NK-92 (cell line): ENCODE measurements around the gene MYO1B.

Experiments used
- DNase-seq: peaks from one replicate; lab custom pipeline; 2025; ENCODE audit not compliant: unreplicated experiment; lab: John Stamatoyannopoulos, UW

Gene MYO1B

DNA sequence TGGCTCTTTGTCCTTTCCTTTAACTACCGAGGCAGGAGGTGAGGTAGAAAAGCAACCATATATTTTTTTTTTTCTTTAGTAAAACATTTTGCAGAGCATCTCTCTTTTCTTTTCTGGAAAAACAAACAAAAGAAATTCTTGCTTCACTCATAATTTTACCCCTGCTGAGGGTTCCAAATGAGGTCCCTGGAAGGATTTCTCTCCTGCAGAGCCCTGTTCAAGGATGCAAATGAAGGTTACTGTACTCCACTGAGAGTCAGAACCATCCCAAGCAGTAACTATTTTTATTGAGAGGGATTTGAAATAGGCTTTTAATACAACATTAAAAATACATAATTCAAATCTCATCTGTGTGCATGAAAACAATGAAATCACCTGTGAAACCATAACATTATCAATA, 19.5 kb upstream of the MYO1B start:
- DNase-seq: no peak

DNA sequence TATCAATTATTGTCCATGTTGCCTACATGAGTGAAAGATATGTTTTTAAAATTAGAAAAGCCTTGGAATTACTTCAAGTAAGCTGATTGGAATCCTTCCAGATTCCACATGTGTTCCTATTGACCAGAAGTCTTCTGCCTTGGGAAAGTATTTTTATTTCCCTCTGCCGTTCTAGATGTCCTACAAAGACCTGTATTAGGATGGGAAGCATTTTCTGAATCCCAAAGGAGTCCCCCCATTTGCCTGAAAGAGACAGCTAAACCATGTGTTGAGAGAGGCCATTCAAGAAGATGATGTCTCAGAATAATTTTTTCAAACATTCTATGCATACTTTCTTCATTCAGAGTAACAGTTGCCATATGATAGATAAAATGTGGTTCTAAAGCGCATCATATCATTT, 19.0 kb upstream of the MYO1B start:
- no peak for DNase-seq

DNA sequence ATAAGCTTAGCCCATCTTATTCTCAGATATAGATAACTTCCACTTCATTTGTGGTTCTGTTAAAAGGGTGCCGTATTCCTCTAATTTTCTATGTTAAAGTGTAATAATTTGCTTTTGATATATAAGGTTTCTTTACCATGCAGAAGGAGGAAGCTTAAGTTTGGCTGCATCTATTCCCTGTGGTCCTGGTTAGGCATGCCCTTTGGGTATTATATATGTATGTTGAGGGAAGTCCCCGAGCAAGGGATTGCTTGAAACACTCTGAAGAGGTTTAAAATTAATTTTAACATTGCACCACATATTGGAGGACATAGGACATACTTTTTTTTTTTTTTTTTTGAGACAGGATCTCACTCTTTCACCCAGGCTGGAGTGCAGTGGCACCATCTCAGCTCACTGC, 16.9 kb upstream of the MYO1B start:
- DNase-seq: no peak

DNA sequence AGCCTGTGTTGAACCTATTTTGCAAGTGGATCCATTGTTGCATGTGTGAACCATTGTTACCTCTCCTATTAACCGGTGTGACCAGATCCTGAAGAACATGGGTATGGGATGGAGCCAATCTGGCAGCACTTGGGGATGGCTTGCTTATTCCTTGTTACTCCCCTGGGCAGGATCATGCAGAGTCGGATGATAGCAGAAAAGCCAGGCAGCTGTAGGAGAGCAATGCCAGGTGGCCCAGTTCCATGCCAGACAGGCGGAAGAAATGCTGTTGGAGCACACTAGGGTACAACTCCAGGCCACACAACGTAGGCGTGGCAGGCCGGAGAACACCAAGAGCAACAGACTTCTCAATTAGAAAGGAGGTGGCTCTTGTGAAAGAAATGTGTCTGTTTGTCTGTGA, 16.3 kb upstream of the MYO1B start:
- DNase-seq: no peak

DNA sequence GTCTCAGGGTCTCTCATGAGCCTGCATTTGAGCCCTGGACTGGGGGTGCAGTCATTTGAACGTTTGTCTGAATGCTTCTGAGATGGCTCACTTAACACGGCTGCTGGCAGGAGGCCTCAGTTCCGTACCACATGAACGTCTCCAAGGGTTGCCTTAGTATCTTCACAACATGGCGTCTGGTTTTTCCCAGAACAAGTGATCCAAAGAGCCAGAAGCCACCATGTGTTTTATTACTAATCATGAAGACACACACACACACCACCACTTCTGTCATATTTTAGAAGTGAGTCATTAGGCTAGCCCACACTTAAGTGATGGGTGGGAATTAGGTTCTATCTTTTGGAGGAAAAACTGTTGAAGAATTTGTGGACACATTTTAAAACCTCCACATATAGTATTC, 15.0 kb upstream of the MYO1B start:
- DNase-seq: no peak

DNA sequence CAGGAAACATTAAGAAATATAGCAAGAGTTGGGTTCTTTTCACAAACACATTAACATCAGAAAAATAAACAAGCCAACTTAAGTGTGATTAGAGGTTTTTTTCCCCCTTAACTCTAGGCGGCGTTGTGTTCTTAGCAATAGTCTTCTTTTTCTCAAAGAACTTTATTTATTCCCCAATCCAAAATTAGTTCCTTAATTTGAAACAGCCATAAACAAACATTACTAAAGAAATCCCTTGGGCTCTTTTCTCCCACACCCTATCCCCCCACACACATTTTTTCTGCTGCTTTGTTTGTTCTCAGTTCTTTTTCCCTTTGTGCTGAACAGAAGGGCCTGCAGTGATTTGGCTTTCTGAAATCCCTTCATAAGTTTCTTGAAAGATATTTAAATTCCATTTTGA, 13.2 kb upstream of the MYO1B start:
- DNase-seq: no peak

DNA sequence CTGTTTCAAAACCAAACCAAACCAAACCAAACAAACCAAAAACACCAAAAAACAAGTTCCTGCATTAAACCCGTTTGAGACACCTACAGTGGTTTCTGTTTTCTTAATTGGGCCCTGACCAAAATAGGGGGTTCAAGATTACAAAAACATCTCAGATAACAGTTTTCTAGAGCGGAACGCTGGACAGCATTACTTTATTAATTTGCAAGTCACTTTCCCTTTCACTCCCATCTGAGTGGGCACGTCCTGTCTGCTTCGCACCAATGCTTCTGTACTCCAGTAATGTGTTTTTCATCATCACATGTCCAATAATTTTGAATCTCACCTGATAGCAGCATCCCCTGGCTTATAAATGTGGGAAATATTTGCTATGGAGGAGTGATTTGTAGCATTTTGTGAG, 11.7 kb upstream of the MYO1B start:
- no peak for DNase-seq

DNA sequence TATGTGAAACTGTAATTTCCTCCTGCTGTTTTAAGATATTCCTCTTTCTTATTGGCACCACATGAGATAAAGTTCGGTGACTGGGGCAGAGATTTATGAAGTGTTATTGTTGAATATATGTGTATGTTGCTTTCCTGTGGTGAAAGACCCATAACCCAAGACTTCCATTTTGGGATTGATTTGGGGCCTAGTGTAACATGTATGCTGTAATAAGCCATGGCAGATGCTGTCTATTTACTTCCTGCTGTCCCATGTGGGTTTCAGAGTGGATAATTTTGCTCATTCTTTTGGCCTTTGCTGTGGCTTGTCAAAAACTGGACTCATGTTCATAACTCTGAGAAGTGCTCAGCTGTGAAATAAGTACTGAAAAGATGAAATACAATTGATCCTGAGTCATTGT, 10.8 kb upstream of the MYO1B start:
- DNase-seq: no peak

DNA sequence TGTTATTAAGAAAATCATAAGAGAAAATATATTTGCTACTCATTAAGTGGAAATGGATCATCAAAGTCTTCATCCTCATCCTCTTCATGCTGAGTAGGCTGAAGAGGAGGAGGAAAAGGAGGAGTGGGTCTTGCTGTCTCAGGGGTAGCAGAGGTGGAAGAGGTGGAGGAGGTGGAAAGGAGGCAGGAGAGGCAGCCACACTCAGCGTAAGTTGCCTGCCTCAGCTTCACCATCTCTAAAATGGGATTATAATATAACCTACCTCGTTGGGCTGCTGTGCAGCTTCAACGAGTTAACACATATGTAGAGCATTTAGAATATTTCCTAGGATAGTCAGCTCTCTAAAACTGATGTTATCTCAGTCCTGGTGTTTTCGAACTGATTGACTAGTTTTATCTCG, 4.3 kb upstream of the MYO1B start:
- no peak for DNase-seq

DNA sequence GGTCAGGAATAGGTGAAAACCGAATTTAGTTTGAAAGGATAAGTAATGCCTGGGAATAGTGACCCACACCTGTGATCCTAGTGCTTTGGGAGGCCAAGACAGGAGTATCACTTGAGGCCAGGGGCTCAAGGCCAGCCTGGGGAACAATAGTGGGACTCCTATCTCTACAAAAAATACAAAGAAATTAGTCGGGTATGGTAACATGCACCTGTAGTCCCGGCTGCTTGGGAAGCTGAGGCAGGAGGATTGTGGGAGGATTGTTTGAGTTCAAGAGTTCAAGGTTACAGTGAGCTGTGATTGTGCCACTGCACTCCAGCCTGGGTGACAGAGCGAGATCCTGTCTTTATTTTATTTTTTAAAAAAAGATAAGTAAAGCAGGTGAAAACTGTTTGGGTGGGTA, 3.8 kb upstream of the MYO1B start:
- no peak for DNase-seq

DNA sequence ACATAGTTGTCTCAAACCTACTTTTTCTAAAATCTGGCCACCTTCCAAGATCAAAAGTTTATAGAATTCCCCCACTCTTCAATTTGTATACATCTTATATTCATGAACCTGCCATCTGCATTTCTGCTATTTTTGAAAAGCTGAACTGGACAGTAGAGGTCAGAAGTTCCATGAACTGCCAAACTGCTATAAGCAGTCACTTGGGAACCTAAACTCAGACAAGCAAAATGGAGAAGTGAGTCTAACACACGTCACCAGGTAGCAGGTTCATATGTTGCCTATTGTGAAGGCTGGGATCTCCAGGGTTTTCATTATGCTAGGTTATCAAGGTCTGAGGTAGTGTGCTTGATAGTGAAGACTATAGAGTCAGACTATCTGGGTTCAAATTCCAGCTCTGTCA, 2.0 kb upstream of the MYO1B start:
- no peak for DNase-seq

DNA sequence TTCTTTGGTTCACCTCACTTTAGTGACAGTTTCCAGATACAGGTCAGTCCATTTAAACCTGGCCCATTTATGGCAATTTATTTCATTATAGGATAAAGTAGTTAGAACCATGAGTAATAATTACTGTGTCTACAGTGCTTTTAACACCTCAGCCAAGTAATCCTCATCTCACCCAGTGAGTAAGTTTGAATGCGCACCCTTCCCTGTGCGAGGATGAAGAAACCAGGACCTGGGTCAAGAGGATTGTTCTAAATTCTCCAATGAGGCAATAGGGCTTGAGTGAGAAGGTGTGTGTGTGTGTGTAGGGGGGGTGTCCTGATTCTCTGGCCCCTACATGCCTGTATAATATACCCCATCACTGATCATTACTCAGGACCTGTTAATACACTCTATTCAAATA, 854 bp upstream of the MYO1B start:
- DNase-seq: no peak

DNA sequence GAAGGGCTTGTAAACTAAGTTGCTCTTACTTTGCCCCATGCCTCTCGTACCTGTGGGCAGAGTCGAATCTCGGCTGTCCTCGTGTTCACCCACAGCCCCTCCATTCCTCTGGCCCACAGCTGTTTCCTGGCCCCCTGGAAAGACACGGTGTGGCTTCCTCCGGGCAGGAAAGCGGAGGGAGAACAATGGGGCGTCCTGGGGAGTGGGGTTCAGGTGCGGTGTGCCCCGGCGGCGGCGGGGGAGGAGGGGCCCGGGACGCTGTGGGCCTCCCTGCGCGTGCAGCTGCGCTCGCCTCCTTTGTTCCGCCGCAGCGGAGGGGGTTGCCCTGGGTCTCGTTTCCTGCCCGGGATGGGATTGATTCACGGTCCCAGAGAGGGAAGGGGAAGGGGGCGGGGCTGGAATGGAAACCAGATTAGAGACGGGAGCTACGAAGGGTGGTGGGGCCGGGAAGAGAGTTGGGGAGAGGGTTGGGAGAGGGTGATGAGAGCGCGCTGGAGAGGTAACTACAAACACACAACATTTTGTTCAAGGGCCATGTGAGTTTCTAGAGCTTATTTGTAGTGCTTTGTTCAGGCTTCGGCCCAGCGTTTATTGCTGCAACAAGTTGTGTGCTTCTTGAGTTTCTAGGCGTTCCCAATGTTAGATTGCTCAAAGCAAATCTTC, 796 bp downstream of the MYO1B start:
- DNase-seq: no peak

DNA sequence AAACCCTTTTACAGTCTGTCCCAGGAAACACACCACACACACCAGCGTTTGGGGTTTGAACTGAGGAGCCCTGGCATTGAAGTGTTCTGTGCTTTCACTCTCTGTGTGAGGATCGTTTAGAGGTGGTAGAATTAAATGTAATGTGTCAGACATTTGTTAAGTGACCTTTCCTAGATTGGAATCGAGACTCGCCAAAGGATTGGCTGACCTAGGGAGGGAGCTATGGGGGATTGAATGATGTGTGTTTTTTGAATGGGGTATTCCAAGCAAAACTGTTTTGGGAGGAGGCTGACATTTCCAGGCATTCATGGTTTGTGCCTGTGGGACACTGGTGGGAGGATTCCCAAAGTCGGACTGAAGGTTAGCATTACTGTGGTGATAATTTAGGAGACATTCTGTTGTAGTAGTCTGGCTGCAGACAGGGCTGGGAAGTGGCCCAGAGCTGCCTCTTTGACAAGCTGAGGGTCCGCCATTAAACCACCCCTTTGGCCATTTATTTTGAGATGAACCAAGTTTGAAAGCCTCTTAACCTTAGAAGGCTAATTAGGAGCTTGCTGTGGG, 1.7 kb downstream of the MYO1B start:
- no peak for DNase-seq

DNA sequence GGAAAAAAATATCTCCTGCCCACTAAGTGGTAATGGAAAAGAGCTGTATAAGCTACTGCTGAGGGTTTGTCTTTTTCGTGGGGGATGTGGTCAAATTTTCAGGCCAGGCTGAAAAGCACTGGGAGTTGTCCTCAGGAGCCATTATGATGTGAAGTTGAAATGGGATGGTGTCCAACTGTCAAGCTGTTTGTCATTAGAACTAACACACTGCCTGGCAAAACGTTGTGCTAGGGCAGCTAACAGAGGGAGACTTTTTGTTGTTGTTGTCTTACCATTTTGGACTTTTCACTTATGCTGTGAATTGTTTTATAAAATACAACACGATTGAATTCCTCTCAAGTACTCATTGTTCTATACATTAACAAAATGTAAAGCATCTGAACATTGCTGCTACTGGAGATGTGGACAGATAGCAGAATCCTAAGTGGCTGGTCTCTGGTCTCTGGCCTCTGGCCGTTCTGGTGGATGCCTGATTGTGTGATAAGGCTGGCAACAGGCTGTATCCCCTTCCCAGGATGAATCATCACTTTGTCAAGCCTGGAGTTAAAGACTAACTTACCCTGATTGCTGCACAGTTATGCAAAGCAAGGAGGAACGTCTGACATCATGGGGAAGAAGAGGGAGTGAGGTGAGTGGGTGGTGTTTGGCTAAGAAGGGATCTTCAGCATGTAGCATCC, 2.3 kb downstream of the MYO1B start:
- no peak for DNase-seq

DNA sequence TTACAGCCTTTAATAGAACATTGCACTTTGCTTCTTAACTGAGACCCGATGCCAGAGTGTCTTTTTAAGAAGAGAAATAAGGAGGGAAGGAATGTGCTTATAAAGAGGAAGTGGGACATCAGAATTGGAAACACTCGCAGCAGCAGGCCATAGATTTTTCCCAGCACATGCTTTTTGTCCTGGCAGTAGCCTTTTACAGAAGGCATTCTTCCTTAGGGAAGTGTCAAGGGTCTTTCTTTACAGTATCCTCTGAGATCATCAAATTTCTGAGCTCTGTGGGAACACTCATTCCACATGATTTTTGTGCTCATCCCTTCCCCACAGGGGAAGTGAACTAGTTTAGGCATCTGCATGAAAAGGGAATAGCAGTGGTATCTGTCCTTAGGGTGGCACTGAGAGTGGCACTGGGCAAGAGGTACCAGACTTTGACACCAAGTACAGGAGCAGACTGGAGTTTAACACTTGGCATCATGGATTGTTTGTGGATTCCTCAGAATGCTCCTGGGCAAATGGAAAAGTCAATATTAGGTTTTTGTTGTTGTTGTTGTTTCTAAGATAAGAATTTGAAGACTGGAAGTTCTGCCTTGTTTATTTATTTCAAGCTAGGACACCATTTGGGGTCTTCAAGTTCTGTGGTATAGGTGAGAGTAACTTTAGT, 4.1 kb downstream of the MYO1B start:
- DNase-seq: no peak

DNA sequence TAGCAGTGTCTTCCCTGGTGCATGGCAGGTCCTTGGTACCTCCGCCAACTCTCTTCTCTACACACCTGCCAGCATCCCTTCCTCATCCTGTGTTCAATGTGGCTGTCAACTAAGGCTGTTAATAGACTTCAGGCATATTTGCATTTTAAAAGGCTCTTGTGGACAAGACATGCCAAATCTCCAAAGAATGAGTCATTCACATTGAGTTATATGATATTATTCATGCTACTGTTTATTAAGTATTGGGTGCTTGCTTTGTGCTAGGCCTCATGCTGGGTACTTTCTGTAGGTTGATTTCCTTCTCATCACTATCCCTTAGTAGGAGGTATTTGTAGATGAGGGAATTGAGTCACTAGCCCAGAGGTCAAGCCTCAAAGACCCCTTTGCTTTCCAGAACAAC, 5.2 kb downstream of the MYO1B start:
- no peak for DNase-seq

DNA sequence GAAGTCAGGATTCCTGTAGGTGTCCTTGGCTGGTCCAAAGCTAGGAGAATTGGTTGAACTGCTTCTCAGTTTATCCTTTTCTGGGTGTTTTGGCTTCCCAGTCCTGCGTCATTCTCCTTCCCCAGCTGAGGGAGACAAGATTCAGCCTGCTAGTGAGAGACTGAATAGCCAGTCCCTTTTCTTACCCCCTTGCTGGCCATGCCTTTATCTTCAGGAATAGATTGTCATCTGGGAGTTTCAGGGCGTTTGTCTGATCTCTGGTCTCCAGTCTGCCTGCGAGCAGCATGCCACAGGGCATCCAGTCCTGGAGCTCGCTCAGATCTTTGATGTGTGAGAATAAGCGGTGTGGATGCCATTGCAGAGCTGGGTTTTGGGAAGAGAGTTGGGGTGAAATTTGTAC, 5.8 kb downstream of the MYO1B start:
- no peak for DNase-seq

DNA sequence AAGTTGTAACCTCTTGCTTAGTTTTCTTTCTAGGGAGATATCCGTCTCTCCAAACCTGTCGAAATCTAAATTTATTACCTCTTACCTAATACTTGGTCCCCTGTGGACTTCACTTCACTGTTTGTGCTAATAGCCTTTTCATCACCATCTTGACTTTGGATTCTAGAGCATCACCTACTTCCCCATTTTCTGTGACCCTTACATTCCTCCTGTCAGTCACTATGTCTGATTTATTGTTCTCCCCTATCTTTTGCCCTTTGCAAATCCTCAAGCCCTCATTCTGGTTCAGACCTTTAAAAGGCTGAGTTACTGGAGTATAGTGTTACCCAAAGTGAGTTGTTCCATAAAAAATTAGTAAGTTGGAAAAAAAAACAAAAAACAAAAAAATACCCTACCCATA, 7.5 kb downstream of the MYO1B start:
- no peak for DNase-seq

DNA sequence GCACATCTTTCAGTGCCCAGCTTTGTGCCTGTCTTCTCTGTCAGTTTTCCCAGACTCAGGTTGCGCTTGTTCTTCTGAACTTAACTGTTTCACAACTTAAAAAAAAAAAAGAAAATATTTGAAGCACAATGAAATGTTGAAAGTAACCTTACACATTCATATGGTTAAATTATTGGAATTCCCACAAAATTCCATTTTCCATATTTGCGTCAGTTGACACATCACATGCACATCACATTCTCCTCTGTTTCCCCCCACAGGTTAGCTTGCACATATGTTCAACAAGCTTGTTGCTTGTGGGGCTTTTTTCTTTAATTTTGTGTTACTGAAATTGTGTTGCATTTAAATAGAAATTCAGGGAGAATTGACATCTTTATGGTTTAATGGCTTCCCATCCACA, 8.3 kb downstream of the MYO1B start:
- DNase-seq: no peak

DNA sequence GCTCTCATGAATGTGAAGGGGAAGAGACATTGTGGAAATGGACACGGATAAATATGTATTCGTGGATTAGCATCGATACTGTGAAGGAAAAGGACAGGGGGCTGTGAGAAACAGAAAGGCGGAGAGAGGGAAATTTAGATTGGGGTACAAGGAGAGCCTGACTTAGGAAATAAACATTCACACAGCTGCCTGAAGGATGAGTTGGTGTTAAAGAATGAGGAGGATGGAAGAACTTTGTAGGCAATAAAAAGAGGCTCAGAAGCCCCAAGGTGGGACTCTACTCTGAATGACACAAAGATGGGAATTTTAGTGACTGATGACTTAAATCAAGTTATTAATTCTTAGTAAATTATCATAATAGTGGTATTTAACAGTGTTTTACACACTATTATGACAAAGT, 10.1 kb downstream of the MYO1B start:
- no peak for DNase-seq

DNA sequence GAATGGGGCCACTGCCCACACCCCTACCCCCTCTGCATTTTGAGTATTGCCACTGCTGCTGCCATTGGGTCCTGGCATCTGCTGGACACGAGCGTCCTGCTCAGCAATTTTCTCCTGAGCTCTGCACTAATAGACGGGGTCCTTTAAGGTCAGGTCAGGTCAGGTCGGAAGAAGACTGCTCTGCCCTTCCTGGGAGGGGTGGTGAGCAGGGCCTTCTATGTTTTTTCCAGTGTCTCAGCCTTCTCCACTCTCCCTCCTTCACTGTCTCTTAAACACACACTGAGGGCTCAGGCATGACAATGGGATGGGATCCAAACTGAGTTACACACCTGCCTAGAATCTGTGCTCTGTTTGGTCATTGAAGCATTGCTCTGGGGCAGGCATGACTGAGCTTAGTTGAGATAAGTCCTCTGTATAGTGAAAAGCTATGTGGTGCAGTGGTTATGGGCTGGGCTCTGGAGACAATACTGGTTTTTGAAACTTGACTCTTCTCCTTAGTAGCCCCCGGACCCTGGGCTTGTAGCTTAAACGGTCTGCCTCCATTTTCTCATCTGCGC, 10.6 kb downstream of the MYO1B start:
- no peak for DNase-seq
